IPS-18c (cell line): ENCODE results near the gene SASH1.

ENCODE experiments used
- H3K4me3 ChIP-seq: 2 replicates; pipeline ENCODE4 v1.7.0; 2013; ENCODE audit warnings: low read depth, mild to moderate bottlenecking, low read length, moderate library complexity; ENCODE audit not compliant: insufficient read depth
- H3K9me3 ChIP-seq: one replicate; pipeline ENCODE4 v1.6.1; 2013; ENCODE audit warnings: mild to moderate bottlenecking, low read length, moderate library complexity; ENCODE audit not compliant: control insufficient read depth, insufficient read depth

SASH1 gene

DNA sequence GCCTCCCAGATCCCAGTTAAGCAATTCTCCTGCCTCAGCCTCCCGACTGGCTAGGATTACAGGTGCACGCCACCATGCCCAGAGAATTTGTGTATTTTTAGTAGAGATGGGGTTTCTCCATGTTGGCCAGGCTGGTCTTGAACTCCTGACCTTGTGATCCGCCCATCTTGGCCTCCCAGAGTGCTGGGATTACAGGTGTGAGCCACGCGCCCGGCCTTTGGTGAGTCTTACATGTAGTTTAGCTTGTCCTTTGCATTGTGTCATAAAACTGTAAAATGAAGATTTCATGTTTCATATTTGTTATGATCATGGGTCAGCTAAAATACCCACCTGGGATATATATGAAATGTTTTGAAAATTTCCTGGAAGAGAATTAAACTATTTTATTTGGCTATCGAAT lies 183.5 kb downstream of the SASH1 start:
- H3K4me3 ChIP-seq, result no peak overlapping the region
- no peaks in the 10 kb centered on the region for H3K9me3 ChIP-seq

DNA sequence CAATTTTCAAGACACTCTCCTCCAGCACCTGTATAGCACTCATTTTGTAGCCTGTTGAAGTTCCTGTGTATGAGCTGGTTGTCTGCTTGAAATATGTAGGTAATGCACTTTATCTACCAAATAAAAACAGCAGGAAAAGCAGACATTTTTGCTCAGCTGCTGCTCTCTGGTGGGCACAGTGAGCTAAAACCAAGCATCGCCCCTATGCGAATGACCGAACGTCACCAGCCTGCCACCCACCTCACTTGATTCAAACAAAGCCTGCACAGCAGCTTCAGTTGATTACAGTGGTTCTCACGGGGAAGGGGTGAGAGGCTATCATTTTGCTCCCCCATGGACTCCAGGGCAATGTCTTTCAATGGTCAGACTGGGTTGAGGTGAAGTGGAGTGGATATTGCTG lies 185.7 kb downstream of the SASH1 start:
- H3K4me3 ChIP-seq, result no peak overlapping the region
- no peaks in the 10 kb centered on the region for H3K9me3 ChIP-seq

DNA sequence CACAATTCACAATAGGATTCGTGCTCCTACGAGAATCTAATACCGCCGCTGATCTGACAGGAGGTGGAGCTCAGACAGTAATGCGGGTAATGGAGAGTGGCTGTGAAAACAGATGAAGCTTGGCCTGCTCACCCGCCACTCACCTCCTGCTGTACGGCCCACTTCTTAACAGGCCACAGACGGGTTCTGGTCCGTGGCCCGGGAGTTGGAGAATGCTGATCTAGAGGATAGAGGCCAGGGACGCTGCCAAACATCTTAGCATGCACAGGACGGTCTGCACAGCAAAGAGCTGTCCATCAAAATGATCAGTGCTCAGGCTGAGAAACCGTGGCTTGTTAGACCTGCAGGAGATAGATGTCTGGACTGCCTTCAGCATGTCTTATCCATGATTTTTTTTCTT lies 186.4 kb downstream of the SASH1 start:
- Histone ChIP-seq H3K4me3 (no peak overlapping the region), H3K9me3 (no peaks in the 10 kb centered on the region)

DNA sequence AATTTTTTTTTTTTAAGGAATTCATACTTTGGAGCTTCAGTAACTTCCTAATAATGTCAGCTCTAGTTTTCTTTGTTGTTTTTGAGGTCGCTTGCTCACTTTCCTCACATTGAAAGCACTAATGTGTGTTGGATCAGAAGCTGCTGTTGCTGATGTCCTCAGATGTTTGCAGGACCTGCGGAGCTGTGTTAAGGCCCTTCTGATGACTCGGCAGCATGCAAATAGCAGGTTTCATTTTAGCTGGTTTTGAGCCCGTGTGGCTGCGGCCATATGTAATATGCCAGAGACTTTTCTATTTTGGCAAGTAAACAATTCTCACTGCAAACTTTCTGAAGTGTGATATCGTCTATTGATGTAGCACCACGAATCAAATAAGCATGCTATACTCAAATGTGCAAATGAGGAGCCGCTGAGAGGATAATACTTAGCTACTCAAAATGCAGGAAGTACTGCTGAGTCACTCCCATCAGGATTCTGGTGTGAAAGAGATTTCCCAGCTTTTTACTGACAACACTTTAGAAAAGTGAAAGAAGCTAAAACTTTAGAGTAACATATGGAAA lies 187.8 kb downstream of the SASH1 start:
- Histone ChIP-seq H3K9me3 (no peaks in the 10 kb centered on the region), H3K4me3 (no peak overlapping the region)

DNA sequence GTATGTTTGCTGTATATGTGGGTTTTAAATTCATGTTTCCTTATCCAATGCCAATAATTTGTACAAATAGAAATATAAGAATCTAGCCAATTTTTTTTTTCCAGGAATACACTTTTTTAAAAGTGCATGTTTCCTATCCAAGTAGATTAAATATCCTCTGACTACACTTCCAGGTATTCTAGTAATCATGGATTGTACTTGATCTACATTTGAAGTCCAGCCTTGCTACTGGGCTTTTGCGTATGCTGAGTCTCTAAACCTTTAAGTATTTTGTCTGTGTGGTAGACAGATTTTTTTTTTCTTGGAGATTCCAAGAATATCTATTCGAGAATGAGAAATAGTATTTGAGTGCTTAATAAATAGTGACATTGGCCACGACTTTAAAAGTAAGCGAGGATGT lies 188.3 kb downstream of the SASH1 start:
- Histone ChIP-seq H3K9me3 (no peaks in the 10 kb centered on the region), H3K4me3 (no peak overlapping the region)

DNA sequence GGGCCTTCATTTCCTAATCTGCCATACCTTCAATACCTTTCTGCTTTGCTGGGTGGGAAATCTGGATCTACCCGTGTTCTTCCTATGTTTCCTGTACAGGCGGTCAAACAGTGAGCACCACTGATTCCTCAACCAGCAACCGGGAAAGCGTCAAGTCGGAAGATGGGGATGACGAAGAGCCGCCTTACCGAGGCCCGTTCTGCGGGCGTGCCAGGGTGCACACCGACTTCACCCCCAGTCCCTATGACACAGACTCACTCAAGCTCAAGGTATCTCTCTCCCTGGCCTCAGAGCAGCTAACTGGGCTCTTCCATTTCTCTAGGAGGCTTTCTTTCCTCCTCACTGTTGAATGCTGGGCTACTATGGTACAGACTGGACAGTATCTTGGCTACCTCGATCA lies 190.1 kb downstream of the SASH1 start:
- H3K9me3 ChIP-seq, result no peaks in the 10 kb centered on the region
- no peak overlapping the region for H3K4me3 ChIP-seq

DNA sequence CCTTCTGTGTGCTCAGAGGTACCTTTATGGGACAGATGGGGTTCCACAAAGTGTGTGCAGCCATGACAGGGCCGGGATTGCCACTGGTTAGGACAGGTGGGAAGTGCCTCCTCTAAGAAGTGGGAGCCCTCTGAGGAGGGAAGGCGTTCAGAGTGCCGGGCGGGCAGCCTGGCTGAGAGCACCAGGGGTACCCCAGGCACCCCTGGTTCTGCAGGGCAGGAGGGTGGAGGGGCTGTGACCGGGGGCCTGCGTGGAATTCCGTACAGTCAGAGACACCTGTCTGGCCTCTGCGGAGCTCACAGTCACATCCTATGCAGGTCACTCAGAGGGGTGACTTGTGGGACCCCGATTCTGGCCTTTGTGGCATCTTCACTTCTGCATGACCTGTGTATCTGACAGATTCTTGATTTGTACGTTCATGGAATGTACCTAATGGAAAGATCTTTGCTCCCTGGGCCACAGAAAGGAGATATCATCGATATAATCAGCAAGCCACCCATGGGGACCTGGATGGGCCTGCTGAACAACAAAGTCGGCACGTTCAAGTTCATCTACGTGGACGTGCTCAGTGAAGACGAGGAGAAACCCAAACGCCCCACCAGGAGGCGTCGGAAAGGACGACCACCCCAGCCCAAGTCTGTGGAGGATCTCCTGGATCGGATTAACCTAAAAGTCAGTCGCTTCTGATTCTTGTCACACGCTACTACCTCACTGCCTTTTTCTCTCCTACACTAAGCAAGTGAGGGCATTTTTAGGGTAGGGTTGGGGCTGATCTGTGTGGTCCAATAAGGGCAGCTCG lies 190.9 kb downstream of the SASH1 start:
- H3K9me3 ChIP-seq, result no peaks in the 10 kb centered on the region
- H3K4me3 ChIP-seq, result no peak overlapping the region

DNA sequence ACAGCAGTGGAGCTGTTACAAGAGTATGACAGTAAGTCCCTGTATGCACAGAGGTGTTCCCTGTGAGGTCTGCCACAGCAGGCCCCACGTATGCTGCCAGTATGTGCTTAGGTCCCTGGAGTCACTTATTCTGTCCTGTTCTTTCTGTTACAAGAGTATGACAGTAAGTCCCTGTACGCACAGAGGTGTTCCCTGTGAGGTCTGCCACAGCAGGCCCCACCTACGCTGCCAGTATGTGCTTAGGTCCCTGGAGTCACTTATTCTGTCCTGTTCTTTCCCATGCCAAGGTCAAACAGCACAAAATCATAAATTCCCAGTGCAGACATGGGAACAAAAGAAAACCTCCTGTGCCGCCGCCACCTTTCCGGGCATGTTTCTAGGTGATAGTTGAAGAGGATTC lies 192.2 kb downstream of the SASH1 start:
- Histone ChIP-seq H3K4me3 (no peak overlapping the region), H3K9me3 (no peaks in the 10 kb centered on the region)

DNA sequence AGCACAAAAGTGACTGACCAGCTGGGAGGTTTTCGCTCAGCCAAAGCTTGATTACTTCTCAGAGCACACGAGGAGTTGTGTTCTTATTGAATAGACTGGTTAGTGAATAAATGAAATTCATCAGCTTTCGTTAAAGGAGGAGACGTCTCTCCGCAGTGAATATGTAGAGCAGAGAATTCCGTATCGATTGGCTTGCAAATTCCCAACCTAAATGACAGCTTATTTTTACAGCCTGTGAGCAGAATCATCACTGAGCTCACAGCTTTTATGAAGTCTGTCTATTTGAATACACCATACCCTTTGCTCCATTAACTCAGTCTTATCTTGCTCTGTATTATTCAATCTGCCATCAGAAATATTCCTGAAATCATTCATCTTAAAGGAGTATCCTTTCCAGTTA lies 192.7 kb downstream of the SASH1 start:
- H3K4me3 ChIP-seq, result no peak overlapping the region
- no peaks in the 10 kb centered on the region for H3K9me3 ChIP-seq

DNA sequence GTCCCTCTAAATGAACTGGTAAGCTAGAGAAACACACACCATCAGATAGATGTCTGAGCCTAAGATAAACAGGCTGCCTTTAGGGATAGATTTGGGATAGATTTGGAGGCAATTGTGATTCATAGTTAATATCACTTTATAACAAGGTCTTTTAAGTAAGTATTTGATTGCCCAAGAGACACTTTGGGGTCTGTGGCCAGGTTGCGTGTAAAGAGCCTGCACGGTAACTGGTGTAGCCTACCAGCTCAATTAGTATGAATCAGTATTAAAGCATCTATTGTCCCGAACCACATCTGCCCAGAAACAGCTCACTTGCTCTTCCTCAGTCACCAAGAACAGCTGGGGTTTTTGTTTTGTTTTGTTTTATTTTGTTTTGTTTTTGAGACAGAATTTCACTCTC lies 193.3 kb downstream of the SASH1 start:
- Histone ChIP-seq H3K4me3 (no peak overlapping the region), H3K9me3 (no peaks in the 10 kb centered on the region)

DNA sequence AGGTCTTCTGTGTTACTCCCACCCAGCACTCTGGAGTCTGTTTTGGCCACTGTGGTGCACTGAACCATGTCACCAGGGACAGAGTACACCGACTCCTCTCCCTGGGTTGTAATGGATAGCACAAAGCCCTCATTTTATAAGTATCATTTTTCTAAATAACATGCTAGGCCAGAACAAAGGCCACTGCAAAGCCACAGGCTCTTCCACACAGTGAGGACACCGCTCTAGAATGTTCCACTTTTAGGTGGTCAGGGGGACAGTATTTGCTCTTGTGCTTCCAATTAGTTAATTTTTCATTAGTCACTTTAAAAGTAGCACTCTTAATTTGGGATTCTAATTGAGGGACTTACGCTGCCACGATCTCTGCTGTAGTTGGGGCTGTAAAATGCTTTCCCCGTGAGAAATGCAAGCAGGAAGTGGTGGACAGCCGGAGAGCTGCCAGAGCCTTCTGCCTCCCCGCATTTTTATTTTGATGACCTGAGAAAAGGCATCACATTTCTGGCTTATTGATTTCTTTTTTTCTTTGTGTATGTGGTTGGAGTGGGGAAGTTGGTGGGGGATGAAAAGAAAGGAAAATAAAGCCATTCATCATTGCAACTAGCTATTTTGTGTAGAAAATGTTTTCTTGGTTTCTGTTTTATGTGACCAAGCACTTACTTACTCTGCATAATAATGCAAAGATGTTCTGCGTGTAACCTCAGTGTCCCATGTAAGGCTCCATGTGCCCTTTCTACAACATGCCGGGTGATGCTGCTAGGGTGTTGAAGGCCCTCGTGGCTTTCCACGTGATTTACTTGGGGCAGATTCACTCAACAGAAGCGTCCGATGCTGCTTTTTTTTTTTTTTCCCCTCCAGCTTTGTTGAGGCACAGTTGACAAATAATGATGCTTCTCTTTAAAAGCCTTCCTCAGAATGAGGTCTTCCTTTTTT lies 195.9 kb downstream of the SASH1 start:
- no peak overlapping the region for H3K4me3 ChIP-seq
- H3K9me3 ChIP-seq, result peaks cover 4% of the 10 kb centered on the region

DNA sequence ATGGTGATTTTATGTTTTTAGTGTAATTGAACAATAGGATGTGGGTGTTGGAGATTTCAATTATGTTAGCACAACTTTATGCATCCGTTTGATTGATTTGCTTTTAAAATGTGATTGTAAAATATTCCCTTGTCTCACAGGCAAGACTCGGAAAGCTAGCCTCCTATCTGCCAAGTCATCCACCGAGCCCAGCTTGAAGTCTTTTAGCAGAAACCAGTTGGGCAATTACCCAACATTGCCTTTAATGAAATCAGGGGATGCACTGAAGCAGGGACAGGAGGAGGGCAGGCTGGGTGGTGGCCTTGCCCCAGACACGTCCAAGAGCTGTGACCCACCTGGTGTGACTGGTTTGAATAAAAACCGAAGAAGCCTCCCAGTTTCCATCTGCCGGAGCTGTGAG lies 200.9 kb downstream of the SASH1 start:
- Histone ChIP-seq H3K4me3 (no peak overlapping the region), H3K9me3 (peaks cover 4% of the 10 kb centered on the region)

DNA sequence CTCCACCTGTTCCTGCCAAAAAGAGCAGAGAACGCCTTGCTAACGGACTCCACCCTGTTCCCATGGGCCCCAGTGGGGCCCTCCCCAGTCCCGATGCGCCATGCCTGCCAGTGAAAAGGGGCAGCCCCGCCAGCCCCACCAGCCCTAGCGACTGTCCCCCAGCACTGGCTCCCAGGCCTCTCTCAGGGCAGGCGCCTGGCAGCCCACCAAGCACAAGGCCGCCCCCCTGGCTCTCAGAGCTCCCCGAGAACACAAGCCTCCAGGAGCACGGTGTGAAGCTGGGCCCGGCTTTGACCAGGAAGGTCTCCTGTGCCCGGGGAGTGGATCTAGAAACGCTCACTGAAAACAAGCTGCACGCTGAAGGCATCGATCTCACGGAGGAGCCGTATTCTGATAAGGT lies 201.8 kb downstream of the SASH1 start:
- H3K4me3 ChIP-seq, result no peak overlapping the region
- peaks cover 4% of the 10 kb centered on the region for H3K9me3 ChIP-seq

DNA sequence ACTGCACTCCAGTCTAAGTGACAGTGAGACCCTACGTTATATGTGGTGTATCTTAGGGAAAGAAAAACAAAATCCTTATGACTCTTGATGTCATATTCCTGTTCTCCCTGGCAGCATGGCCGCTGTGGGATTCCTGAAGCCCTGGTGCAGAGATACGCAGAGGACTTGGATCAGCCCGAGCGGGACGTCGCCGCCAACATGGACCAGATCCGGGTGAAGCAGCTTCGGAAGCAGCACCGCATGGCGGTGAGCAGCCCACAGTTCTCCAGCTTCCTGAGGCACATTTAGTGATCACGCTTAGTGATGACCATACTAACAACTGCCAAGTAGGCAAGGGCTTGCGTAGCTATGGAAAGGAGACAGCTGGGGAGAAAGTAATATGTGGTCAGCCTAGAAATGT lies 203.3 kb downstream of the SASH1 start:
- peaks cover 4% of the 10 kb centered on the region for H3K9me3 ChIP-seq
- no peak overlapping the region for H3K4me3 ChIP-seq

DNA sequence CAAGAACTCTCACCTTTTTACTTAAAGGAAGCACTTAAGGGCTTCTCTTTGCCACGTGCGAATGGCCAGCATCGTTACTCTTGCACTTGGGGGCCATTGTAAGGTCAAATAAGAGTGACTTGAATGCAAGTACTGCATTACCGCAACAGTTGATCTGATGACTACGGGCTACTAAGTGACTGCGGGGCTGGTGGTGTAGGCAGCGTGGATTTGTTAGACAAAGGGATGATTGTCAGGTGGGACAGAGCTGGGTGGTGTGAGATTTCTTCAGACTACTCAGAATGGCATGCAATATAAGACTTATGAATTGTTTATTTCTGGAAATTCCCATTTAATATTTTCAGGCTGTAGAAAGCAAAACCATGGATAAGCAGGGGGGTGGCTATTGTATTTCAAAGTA lies 204.5 kb downstream of the SASH1 start:
- H3K9me3 ChIP-seq, result peaks cover 4% of the 10 kb centered on the region

DNA sequence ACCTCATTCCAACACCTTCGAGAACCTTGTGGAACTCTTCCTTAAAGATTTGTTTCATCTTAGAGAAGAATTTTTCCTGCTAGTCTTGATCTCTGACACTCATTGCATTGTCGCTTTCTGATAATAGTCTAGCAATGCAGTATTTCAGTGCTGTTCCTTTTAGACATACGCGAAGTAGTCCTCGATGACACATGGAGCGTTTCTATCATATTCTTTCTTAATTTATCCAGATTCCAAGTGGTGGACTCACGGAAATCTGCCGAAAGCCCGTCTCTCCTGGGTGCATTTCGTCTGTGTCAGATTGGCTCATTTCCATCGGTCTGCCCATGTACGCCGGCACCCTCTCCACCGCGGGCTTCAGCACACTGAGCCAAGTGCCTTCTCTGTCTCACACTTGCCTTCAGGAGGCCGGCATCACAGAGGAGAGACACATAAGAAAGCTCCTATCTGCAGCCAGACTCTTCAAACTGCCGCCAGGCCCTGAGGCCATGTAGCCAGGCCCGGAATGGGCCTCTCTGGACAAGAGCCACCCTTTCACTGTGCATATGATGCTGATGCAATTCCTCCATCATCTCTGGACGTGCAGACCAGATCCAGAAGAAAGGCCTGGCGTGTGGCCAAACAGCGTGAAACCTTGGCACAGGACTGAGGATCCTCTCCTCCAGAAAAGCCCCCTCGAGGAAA lies 205.6 kb downstream of the SASH1 start:
- Histone ChIP-seq H3K4me3 (no peak overlapping the region), H3K9me3 (no peaks in the 10 kb centered on the region)

More for the DNA sequence above, 204.5 kb downstream of the SASH1 start:
- no peak overlapping the region for H3K4me3 ChIP-seq

DNA sequence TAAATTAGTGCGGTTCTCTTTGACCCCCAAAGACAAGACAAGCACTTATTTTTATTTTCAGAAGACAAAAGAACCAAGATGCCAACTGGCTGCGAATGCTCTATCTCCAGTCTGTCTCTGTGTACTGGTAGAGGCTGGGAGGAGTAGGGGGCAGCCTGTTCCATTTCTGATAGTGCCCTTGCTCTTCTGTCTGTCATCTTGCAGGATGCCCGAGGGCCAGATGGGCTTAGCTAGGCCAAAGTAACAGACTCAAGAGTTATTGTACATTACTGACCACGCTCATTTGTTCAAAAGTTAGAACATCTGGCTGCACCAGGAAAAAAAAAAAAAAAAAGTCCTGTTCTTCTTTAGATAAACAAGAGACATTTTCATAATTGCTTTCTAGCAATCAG lies 206.1 kb downstream of the SASH1 start:
- Histone ChIP-seq H3K9me3 (no peaks in the 10 kb centered on the region), H3K4me3 (no peak overlapping the region)
